ENCODE measurements around the gene C3orf70. TPM values are rescaled to one million over a fixed set of nuclear protein-coding genes. Genes with fewer than 3 reads are reported as not detected.

The C3orf70 gene
- total and polyA plus RNA-seq, 11 donors, result 0.53 to 2.9 (median 2.0) TPM

GRCh38 chr3:185197068-185197467, 44.2 kb upstream of the C3orf70 start:
- no peak for TF ChIP-seq CTCF (IDR thresholded peaks at IDR 0.05)
- no peak for TF ChIP-seq POLR2A (IDR thresholded peaks at IDR 0.05)
- no peak overlapping the region for H3K27ac ChIP-seq
- no peaks in the 10 kb centered on the region for H3K27me3 ChIP-seq
- DNase-seq (no peak), ATAC-seq (no peak)
- intact Hi-C loops (cut with DNase I), result no loop called here
- H3K36me3 ChIP-seq, result peaks cover 0 to 26% (median 13%) of the 10 kb centered on the region in 9 donors
- no peaks in the 10 kb centered on the region for H3K4me1 ChIP-seq
- H3K4me3 ChIP-seq, result no peak overlapping the region
- 91 to 93% (median 92%) methylated on average over 2 of the region's 2 CpGs for WGBS, 4 donors
- peaks cover 0 to 8% (median 0%) of the 10 kb centered on the region in 12 donors for H3K9me3 ChIP-seq

- no peaks in the 10 kb centered on the region for H3K27me3 ChIP-seq
- H3K36me3 ChIP-seq, result peaks cover 0 to 19% (median 7%) of the 10 kb centered on the region in 9 donors
- TF ChIP-seq CTCF (IDR thresholded peaks at IDR 0.05) (no peak), POLR2A (IDR thresholded peaks at IDR 0.05) (no peak)
- no peaks in the 10 kb centered on the region for H3K4me1 ChIP-seq
- DNase-seq (no peak), ATAC-seq (no peak)
- H3K27ac ChIP-seq, result no peak overlapping the region
- intact Hi-C loops (cut with DNase I), result no loop called here
- no peak overlapping the region for H3K4me3 ChIP-seq
- H3K9me3 ChIP-seq, result peaks cover 0 to 8% (median 0%) of the 10 kb centered on the region in 12 donors
- WGBS, 4 donors, result 94 to 97% (median 96%) methylated on average over 4 of the region's 4 CpGs
These were observed 42.8 kb upstream of the C3orf70 start for GRCh38 chr3:185195652-185196051.

GRCh38 chr3:185188816-185189215, 36.0 kb upstream of the C3orf70 start:
- ATAC-seq, result no peak
- TF ChIP-seq CTCF (IDR thresholded peaks at IDR 0.05) (no peak), POLR2A (IDR thresholded peaks at IDR 0.05) (no peak)
- no peak overlapping the region for H3K27ac ChIP-seq
- no peak for DNase-seq
- peaks cover 0 to 16% (median 7%) of the 10 kb centered on the region in 9 donors for H3K36me3 ChIP-seq
- H3K4me1 ChIP-seq, result no peaks in the 10 kb centered on the region
- H3K27me3 ChIP-seq, result no peaks in the 10 kb centered on the region
- no peaks in the 10 kb centered on the region for H3K9me3 ChIP-seq
- no peak overlapping the region for H3K4me3 ChIP-seq
- intact Hi-C loops (cut with DNase I), result no loop called here

GRCh38 chr3:185187391-185187790, 34.5 kb upstream of the C3orf70 start:
- no peaks in the 10 kb centered on the region for H3K4me1 ChIP-seq
- intact Hi-C loops (cut with DNase I), result no loop called here
- no peaks in the 10 kb centered on the region for H3K9me3 ChIP-seq
- H3K4me3 ChIP-seq, result no peak overlapping the region
- no peaks in the 10 kb centered on the region for H3K27me3 ChIP-seq
- TF ChIP-seq POLR2A (IDR thresholded peaks at IDR 0.05), result no peak
- no peak for TF ChIP-seq CTCF (IDR thresholded peaks at IDR 0.05)
- WGBS, 4 donors, result 75 to 87% (median 83%) methylated on average over 2 of the region's 2 CpGs
- no peak overlapping the region for H3K27ac ChIP-seq
- DNase-seq (no peak), ATAC-seq (no peak)
- H3K36me3 ChIP-seq, result peaks cover 0 to 6% (median 0%) of the 10 kb centered on the region in 9 donors

All from heart left ventricle (tissue), 16 donors.